NCI-H128 (cell line): ENCODE data around the gene EXOC2.
"Not testable (repeated sequence)": the region's sequence is repeated elsewhere in the genome, so short reads cannot be mapped to it uniquely, and the experiment has no call there.

Experiments used
- DNase-seq: peaks from one replicate; lab custom pipeline; 2025; ENCODE audit not compliant: unreplicated experiment; lab: John Stamatoyannopoulos, UW

Gene EXOC2

GRCh38 chr6:593139-593906 lies 99.6 kb downstream of the EXOC2 start:
- DNase-seq: peak; percentile 9

GRCh38 chr6:589090-589489 lies 103.8 kb downstream of the EXOC2 start:
- DNase-seq: no peak

GRCh38 chr6:586553-586952 lies 106.4 kb downstream of the EXOC2 start:
- no peak for DNase-seq

GRCh38 chr6:583635-584034 lies 109.3 kb downstream of the EXOC2 start:
- no peak for DNase-seq

- no peak for DNase-seq
Observed at GRCh38 chr6:583116-583515, 109.8 kb downstream of the EXOC2 start.

- DNase-seq: no peak
Observed at GRCh38 chr6:582370-582769, 110.6 kb downstream of the EXOC2 start.

- DNase-seq: no peak
Observed at GRCh38 chr6:579339-579738, 113.6 kb downstream of the EXOC2 start.

GRCh38 chr6:572596-573265 lies 120.2 kb downstream of the EXOC2 start:
- no peak for DNase-seq

GRCh38 chr6:571892-572291 lies 121.0 kb downstream of the EXOC2 start:
- DNase-seq: no peak

- no peak for DNase-seq
Observed at GRCh38 chr6:570825-571224, 122.1 kb downstream of the EXOC2 start.

- no peak for DNase-seq
Observed at GRCh38 chr6:568954-569523, 123.9 kb downstream of the EXOC2 start.

- no peak for DNase-seq
Observed at GRCh38 chr6:568085-568484, 124.9 kb downstream of the EXOC2 start.

- DNase-seq: no peak
Observed at GRCh38 chr6:563863-564262, 129.1 kb downstream of the EXOC2 start.

- DNase-seq: no peak
Observed at GRCh38 chr6:562052-562676, 130.8 kb downstream of the EXOC2 start.

- not testable (repeated sequence) for DNase-seq
Observed at GRCh38 chr6:561335-561734, 131.6 kb downstream of the EXOC2 start.

GRCh38 chr6:558959-559358 lies 134.0 kb downstream of the EXOC2 start:
- no peak for DNase-seq

- no peak for DNase-seq
Observed at GRCh38 chr6:558089-558488, 134.8 kb downstream of the EXOC2 start.

GRCh38 chr6:551829-552350 lies 141.0 kb downstream of the EXOC2 start:
- DNase-seq: no peak

GRCh38 chr6:551405-551804 lies 141.5 kb downstream of the EXOC2 start:
- no peak for DNase-seq

GRCh38 chr6:549906-550305 lies 143.0 kb downstream of the EXOC2 start:
- DNase-seq: no peak

GRCh38 chr6:548517-548916 lies 144.4 kb downstream of the EXOC2 start:
- no peak for DNase-seq

GRCh38 chr6:548091-548490 lies 144.8 kb downstream of the EXOC2 start:
- no peak for DNase-seq
